PC-9 (cell line): ENCODE results near the gene GFAP. TPM values are rescaled to one million over a fixed set of nuclear protein-coding genes. Genes with fewer than 3 reads are reported as not detected.

Source experiments
- BruUV-seq: library from RNA; stranded (reverse); fragments of 400-500 nt; replicated peaks from 2 replicates; lab custom pipeline; 2021; lab: Mats Ljungman, UMichigan
- CTCF ChIA-PET: fragments of 300-600 bp; sonication (Branson Sonifier 250); formaldehyde crosslinking; loops from one replicate; lab custom pipeline; 2022; ENCODE audit warnings: antibody characterized with exemption; lab: Charles Lee
- POLR2A ChIA-PET: fragments of 300-600 bp; sonication (Branson Sonifier 250); formaldehyde crosslinking; loops from one replicate; lab custom pipeline; 2022; ENCODE audit warnings: antibody characterized with exemption; ENCODE audit not compliant: unreplicated experiment; lab: Charles Lee
- DNase-seq, 2 experiments: peaks; one replicate each; pipeline versions ENCODE4 v3.0.0 to v3.0.0-alpha.2; 2015 to 2022; ENCODE audit warnings: mixed read lengths in 1 of 2
- H2AFZ ChIP-seq: fragments of 200-600 bp; sonication (generic); 2 replicates; pipeline ENCODE4 v1.8.1; 2017; ENCODE audit warnings: antibody characterized with exemption
- H3F3A ChIP-seq: fragments of 200-600 bp; sonication (generic); 2 replicates; pipeline ENCODE4 v1.8.1; 2017; ENCODE audit warnings: antibody characterized with exemption, mild to moderate bottlenecking, low read depth; ENCODE audit not compliant: insufficient read depth
- H3K27ac ChIP-seq: fragments of 200-600 bp; sonication (generic); 2 replicates; pipeline ENCODE4 v1.6.1; 2016; ENCODE audit warnings: mixed run types
- H3K27me3 ChIP-seq: fragments of 200-600 bp; sonication (generic); 2 replicates; pipeline ENCODE4 v1.6.1; 2016; ENCODE audit warnings: low read depth, mixed run types; ENCODE audit not compliant: insufficient read depth
- H3K36me3 ChIP-seq: fragments of 200-600 bp; sonication (generic); 2 replicates; pipeline ENCODE4 v1.6.1; 2016; ENCODE audit warnings: low read depth, mixed run types
- H3K4me1 ChIP-seq: fragments of 200-600 bp; sonication (generic); replicated peaks from 2 replicates; pipeline ENCODE4 v1.6.1; 2016; ENCODE audit warnings: mixed run types; ENCODE audit not compliant: insufficient read depth
- H3K4me2 ChIP-seq: fragments of 200-600 bp; sonication (generic); 2 replicates; pipeline ENCODE4 v1.6.1; 2017; ENCODE audit warnings: mixed run types
- H3K4me3 ChIP-seq: fragments of 200-600 bp; sonication (generic); 2 replicates; pipeline ENCODE4 v1.6.1; 2016; ENCODE audit warnings: mixed run types
- H3K79me2 ChIP-seq: fragments of 200-600 bp; sonication (generic); 2 replicates; pipeline ENCODE4 v1.6.1; 2017; ENCODE audit warnings: low read depth, mixed run types
- H3K9me2 ChIP-seq: fragments of 200-600 bp; sonication (generic); 2 replicates; pipeline ENCODE4 v1.8.1; 2017; ENCODE audit warnings: mild to moderate bottlenecking; ENCODE audit not compliant: insufficient read depth
- H3K9me3 ChIP-seq: fragments of 200-600 bp; sonication (generic); 2 replicates; pipeline ENCODE4 v1.8.1; 2016; ENCODE audit warnings: low read depth; ENCODE audit not compliant: insufficient read depth
- H4K20me1 ChIP-seq: fragments of 200-600 bp; sonication (generic); 2 replicates; pipeline ENCODE4 v1.8.1; 2017; ENCODE audit not compliant: insufficient read depth
- CTCF ChIP-seq: fragments of 200-600 bp; sonication (generic); conservative IDR thresholded peaks from 2 replicates; pipeline ENCODE4 v1.6.1; 2017; ENCODE audit warnings: mixed run types, antibody characterized with exemption, mild to moderate bottlenecking, moderate library complexity
- EZH2 ChIP-seq: fragments of 200-600 bp; sonication (generic); IDR thresholded peaks from 2 replicates; pipeline ENCODE4 v1.8.0; 2017; ENCODE audit warnings: antibody characterized with exemption, low read depth
- intact Hi-C: fragments of 100-400 bp; cut with micrococcal nuclease; formaldehyde crosslinking; loops from one replicate; pipeline ENCODE4 v1.10.0; 2022; ENCODE audit not compliant: unreplicated experiment
- microRNA-seq: library from miRNA; unstranded; fragments of <30 nt; microRNA quantifications from one replicate; pipeline ENCODE4 v1.2.0, GENCODE V29; 2021; ENCODE audit warnings: borderline number of aligned reads, borderline replicate concordance
- total RNA-seq: library from RNA; stranded (reverse); gene quantifications from 2 replicates; pipeline ENCODE4 v1.2.3, GENCODE V29; 2021

The GFAP gene
- total RNA-seq, 1 experiment from 2014 or later = not detected

- DNase-seq = no peak
- no peak overlapping the region for H3K27ac ChIP-seq
- no peaks in the 10 kb centered on the region for H3K9me3 ChIP-seq
- TF ChIP-seq EZH2 (no peak), CTCF (no peak)
- no peaks in the 10 kb centered on the region for H3K79me2 ChIP-seq
- no TSS peak for BruUV-seq
- no peak overlapping the region for H3K4me2 ChIP-seq
- H3K27me3 ChIP-seq = no peaks in the 10 kb centered on the region
- intact Hi-C loops = no loop called here
- ChIA-PET POLR2A (no interaction called here), CTCF (no interaction called here)
- H3F3A ChIP-seq = peaks cover 11% of the 10 kb centered on the region; the same call in 1 of the 2 replicates
- H3K4me1 ChIP-seq = no peaks in the 10 kb centered on the region
- peaks cover 28% of the 10 kb centered on the region for H3K36me3 ChIP-seq
- H4K20me1 ChIP-seq = no peaks in the 10 kb centered on the region
- H2AFZ ChIP-seq = no peak overlapping the region
- no peak overlapping the region for H3K4me3 ChIP-seq
- no peaks in the 10 kb centered on the region for H3K9me2 ChIP-seq
These were observed 52.9 kb downstream of the GFAP start for GRCh38 chr17:44862278-44862914.

- no peaks in the 10 kb centered on the region for H3K79me2 ChIP-seq
- peaks cover 33% of the 10 kb centered on the region for H3K36me3 ChIP-seq
- H3K9me3 ChIP-seq = no peaks in the 10 kb centered on the region
- no TSS peak for BruUV-seq
- ChIA-PET CTCF (no interaction called here), POLR2A (interaction anchor here (0.5 kb wide), 1 partner anchor 1461 kb away, joined by 11 read pairs; the partner anchor contains the start of gene ARL4D)
- no peak overlapping the region for H3K4me2 ChIP-seq
- H3K4me1 ChIP-seq = no peaks in the 10 kb centered on the region
- no peak overlapping the region for H2AFZ ChIP-seq
- H3K4me3 ChIP-seq = no peak overlapping the region
- no peaks in the 10 kb centered on the region for H3K9me2 ChIP-seq
- intact Hi-C loops = no loop called here
- H3K27me3 ChIP-seq = no peaks in the 10 kb centered on the region
- H3F3A ChIP-seq = no peaks in the 10 kb centered on the region
- no peak for DNase-seq
- no peak overlapping the region for H3K27ac ChIP-seq
- TF ChIP-seq CTCF = no peak
- TF ChIP-seq EZH2 = no peak
- H4K20me1 ChIP-seq = no peaks in the 10 kb centered on the region
These were observed 55.6 kb downstream of the GFAP start for GRCh38 chr17:44859701-44860100.

- no TSS peak for BruUV-seq
- no peaks in the 10 kb centered on the region for H3K79me2 ChIP-seq
- no peaks in the 10 kb centered on the region for H3K9me3 ChIP-seq
- CTCF ChIA-PET = no interaction called here
- H2AFZ ChIP-seq = no peak overlapping the region
- no peak for DNase-seq
- peaks cover 10% of the 10 kb centered on the region; the same call in 1 of the 2 replicates for H3F3A ChIP-seq
- peaks cover 23% of the 10 kb centered on the region for H3K36me3 ChIP-seq
- no peak overlapping the region for H3K4me2 ChIP-seq
- no peaks in the 10 kb centered on the region for H4K20me1 ChIP-seq
- H3K27ac ChIP-seq = no peak overlapping the region
- intact Hi-C loops = no loop called here
- H3K9me2 ChIP-seq = no peaks in the 10 kb centered on the region
- H3K4me1 ChIP-seq = no peaks in the 10 kb centered on the region
- POLR2A ChIA-PET = no interaction called here
- no peak for TF ChIP-seq EZH2
- no peak for TF ChIP-seq CTCF
- no peak overlapping the region for H3K4me3 ChIP-seq
- H3K27me3 ChIP-seq = no peaks in the 10 kb centered on the region
These were observed 61.1 kb downstream of the GFAP start for GRCh38 chr17:44854192-44854591.

Small RNA genes within 50 kb of the gene (microRNA-seq; reads per million reads assigned to microRNA genes)
- 4.0 reads per million for gene MIR6783

Other genes with a start within 250 kb of the GFAP start
- gene CCDC43, start 225.7 kb downstream of the GFAP start, total RNA-seq = 19.9 and 23.4 TPM in 2 replicates
- 29.6 and 33.3 TPM in 2 replicates for gene DBF4B, start 206.8 kb downstream of the GFAP start, total RNA-seq
- 0.46 and 0.55 TPM in 2 replicates for gene ADAM11, start 156.5 kb downstream of the GFAP start, total RNA-seq
- gene GJC1, start 85.2 kb downstream of the GFAP start, total RNA-seq = 42.6 and 50.0 TPM in 2 replicates
- not detected in 2 replicates for gene HIGD1B, start 67.6 kb downstream of the GFAP start, total RNA-seq
- gene EFTUD2, start 16.1 kb downstream of the GFAP start, total RNA-seq = 111 and 126 TPM in 2 replicates
- 48.2 and 58.5 TPM in 2 replicates for gene KIF18B, start 32.3 kb upstream of the GFAP start, total RNA-seq
- gene C1QL1, start 52.8 kb upstream of the GFAP start, total RNA-seq = 0.93 and 1.3 TPM in 2 replicates
- gene DCAKD, start 136.1 kb upstream of the GFAP start, total RNA-seq = 57.9 and 68.8 TPM in 2 replicates
- 103 and 132 TPM in 2 replicates for gene NMT1, start 145.8 kb upstream of the GFAP start, total RNA-seq
- 92.4 and 138 TPM in 2 replicates for gene PLCD3, start 217.0 kb upstream of the GFAP start, total RNA-seq
- 14.6 and 19.5 TPM in 2 replicates for gene ACBD4, start 220.2 kb upstream of the GFAP start, total RNA-seq
- gene HEXIM1, start 233.0 kb upstream of the GFAP start, total RNA-seq = 49.3 and 64.9 TPM in 2 replicates
- gene HEXIM2, start 246.4 kb upstream of the GFAP start, total RNA-seq = 22.4 and 32.2 TPM in 2 replicates